ENCODE data around the gene CLSTN2. TPM values are rescaled to one million over a fixed set of nuclear protein-coding genes. Genes with fewer than 3 reads are reported as not detected.
A peak's percentile ranks its signal among the peaks of the same experiment; 100 is the strongest.

The CLSTN2 gene
- total RNA-seq (1 to 10 TPM in 1 of 2 donors, under 1 TPM in 1; 0.97 to 1.1 TPM), polyA plus RNA-seq (ENCODE audit: insufficient read length in 6 of 6) (under 1 TPM; 0.31 to 0.93 (median 0.52) TPM)
- long read RNA-seq, donor 1 = 0 reads
- long read RNA-seq, donor 2 = 0 reads
- long read RNA-seq, donor 3 = 0 reads
- long read RNA-seq, donor 4 = 0 reads
- long read RNA-seq, donor 5 = 0 reads
- long read RNA-seq, donor 6 = 0 reads
- long read RNA-seq, donor 7 = 0 reads
- long read RNA-seq, donor 8 = 0 reads
- long read RNA-seq, donor 9 = 0 reads
- long read RNA-seq, donor 10 = 0 reads
- long read RNA-seq, donor 11, partial matches to known transcripts = 11 of 11 reads
- long read RNA-seq, donor 11, other reads (novel, unspliced or antisense) = 0 of 11 reads
- long read RNA-seq, donor 12 = 0 reads

GRCh38 chr3:139935016-139935865 is at the start of gene CLSTN2:
TSS of gene CLSTN2 (plus strand) at chr3:139935185.
- H3K4me1 ChIP-seq = peaks cover 0 to 18% of the 10 kb centered on the region in 2 donors
- no peak within 1 kb of the TSS for H3K27ac ChIP-seq
- intact Hi-C loops (cut with DNase I) = no loop called here
- peak; percentile 74 for ATAC-seq
- peak; percentile 38 to 84 (median 58) for DNase-seq
- peaks cover 29 to 71% of the 10 kb centered on the region in 2 donors for H3K27me3 ChIP-seq
- H3K36me3 ChIP-seq = no peaks in the 10 kb centered on the region
- TF ChIP-seq, protein P1, sequence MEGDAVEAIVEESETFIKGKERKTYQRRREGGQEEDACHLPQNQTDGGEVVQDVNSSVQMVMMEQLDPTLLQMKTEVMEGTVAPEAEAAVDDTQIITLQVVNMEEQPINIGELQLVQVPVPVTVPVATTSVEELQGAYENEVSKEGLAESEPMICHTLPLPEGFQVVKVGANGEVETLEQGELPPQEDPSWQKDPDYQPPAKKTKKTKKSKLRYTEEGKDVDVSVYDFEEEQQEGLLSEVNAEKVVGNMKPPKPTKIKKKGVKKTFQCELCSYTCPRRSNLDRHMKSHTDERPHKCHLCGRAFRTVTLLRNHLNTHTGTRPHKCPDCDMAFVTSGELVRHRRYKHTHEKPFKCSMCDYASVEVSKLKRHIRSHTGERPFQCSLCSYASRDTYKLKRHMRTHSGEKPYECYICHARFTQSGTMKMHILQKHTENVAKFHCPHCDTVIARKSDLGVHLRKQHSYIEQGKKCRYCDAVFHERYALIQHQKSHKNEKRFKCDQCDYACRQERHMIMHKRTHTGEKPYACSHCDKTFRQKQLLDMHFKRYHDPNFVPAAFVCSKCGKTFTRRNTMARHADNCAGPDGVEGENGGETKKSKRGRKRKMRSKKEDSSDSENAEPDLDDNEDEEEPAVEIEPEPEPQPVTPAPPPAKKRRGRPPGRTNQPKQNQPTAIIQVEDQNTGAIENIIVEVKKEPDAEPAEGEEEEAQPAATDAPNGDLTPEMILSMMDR (IDR thresholded peaks at IDR 0.05) = no peak
- H3K9me3 ChIP-seq = no peaks in the 10 kb centered on the region
- H3K4me3 ChIP-seq = peak within 1 kb of the TSS; percentile 22 to 32

DNA sequence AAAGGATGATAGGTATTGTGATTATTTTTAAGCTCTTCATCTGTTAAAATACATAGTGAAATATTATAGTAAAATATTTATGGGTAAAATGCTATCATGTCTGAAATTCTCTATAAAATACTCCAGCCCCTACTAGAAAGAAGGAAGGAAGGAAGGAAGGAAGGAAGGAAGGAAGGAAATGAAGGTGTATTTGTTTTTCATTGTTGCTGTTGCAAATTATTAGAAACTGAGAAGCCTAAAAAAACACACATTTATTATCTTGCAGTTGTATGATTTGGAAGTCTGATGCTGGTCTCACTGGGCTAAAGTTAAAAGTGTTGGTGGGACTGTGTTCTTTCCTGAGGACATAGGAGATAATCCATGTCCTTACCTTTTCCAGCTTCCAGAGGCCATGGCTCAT is 47.6 kb upstream of the CLSTN2 start:
- peaks cover 0 to 5% of the 10 kb centered on the region in 2 donors for H3K9me3 ChIP-seq
- no peak overlapping the region for H3K4me3 ChIP-seq
- no peaks in the 10 kb centered on the region for H3K4me1 ChIP-seq
- H3K27me3 ChIP-seq = no peaks in the 10 kb centered on the region
- H3K36me3 ChIP-seq = no peaks in the 10 kb centered on the region
- intact Hi-C loops (cut with DNase I) = no loop called here
- H3K27ac ChIP-seq = no peak overlapping the region
- ATAC-seq (no peak), DNase-seq (no peak)
- TF ChIP-seq, protein P1 (IDR thresholded peaks at IDR 0.05) = no peak

DNA sequence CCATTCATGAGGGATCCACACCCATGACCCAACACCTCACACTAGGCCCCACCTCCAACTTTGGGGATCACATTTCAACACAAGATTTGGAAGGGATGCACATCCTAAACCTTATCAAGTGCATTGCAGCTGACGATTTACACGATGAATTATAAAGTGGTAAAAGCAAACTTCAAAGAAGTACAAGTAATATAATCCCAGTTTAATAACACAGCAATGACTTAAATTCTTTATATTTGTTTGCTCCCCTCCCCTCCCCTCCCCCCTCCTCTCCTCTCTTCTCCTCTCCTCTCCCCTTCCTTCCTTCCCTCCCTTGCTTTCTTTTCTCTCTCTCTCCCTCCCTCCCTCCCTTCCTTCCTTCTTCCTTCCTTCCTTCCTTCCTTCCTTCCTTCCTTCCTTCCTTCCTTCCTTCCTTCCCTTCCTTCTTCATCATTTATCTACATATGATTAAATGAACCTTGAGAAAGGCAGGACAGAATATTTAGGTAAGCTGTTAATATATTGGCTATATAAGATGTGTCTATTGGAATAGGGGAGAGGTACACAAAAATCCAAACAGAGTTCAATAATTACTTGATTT is 46.3 kb upstream of the CLSTN2 start:
- Histone ChIP-seq H3K27me3 (no peaks in the 10 kb centered on the region), H3K9me3 (no peaks in the 10 kb centered on the region), H3K4me3 (no peak overlapping the region), H3K36me3 (no peaks in the 10 kb centered on the region), H3K27ac (no peak overlapping the region), H3K4me1 (no peaks in the 10 kb centered on the region)
- intact Hi-C loops (cut with DNase I) = no loop called here
- no peak for DNase-seq
- no peak for ATAC-seq
- TF ChIP-seq, protein P1 (IDR thresholded peaks at IDR 0.05) = no peak

GRCh38 chr3:139893267-139893962 is 41.6 kb upstream of the CLSTN2 start:
- H3K9me3 ChIP-seq = no peaks in the 10 kb centered on the region
- no peak overlapping the region for H3K4me3 ChIP-seq
- no peaks in the 10 kb centered on the region for H3K4me1 ChIP-seq
- intact Hi-C loops (cut with DNase I) = no loop called here
- no peaks in the 10 kb centered on the region for H3K27me3 ChIP-seq
- ATAC-seq (no peak), DNase-seq (no peak)
- H3K36me3 ChIP-seq = no peaks in the 10 kb centered on the region
- H3K27ac ChIP-seq = no peak overlapping the region
- TF ChIP-seq, protein P1 (IDR thresholded peaks at IDR 0.05) = no peak
